HG02938 (cell line): ENCODE data around the gene TLE2.

ENCODE experiments used
- ATAC-seq: cut with Tn5 transposase; IDR thresholded peaks from one replicate; pipeline ENCODE4 v1.9.1; 2021; ENCODE audit warnings: mild to moderate bottlenecking, moderate library complexity; ENCODE audit not compliant: unreplicated experiment

TLE2 gene

GRCh38 chr19:2963122-2963521, 66.0 kb downstream of the TLE2 start:
- ATAC-seq = no peak

- ATAC-seq = no peak
Measured at GRCh38 chr19:2962018-2962670, 66.9 kb downstream of the TLE2 start.

DNA sequence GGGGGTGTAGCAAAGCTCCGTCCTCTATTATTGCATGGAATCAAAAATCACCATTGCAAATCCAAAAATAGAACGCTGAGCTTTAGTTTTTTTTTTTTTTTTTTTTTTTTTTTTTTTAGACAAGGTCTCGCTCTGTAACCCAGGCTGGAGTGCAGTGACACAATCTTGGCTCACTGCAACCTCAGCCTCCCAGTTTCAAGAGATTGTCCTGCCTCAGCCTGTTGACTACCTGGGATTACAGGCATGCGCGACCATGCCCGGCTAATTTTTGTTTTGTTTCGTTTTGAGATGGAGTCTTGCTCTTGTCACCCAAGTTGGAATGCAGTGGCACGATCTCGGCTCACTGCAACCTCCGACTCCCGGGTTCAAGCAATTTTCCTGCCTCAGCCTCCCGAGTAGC, 69.0 kb downstream of the TLE2 start:
- ATAC-seq = no peak

GRCh38 chr19:2957160-2957559, 71.9 kb downstream of the TLE2 start:
- no peak for ATAC-seq

DNA sequence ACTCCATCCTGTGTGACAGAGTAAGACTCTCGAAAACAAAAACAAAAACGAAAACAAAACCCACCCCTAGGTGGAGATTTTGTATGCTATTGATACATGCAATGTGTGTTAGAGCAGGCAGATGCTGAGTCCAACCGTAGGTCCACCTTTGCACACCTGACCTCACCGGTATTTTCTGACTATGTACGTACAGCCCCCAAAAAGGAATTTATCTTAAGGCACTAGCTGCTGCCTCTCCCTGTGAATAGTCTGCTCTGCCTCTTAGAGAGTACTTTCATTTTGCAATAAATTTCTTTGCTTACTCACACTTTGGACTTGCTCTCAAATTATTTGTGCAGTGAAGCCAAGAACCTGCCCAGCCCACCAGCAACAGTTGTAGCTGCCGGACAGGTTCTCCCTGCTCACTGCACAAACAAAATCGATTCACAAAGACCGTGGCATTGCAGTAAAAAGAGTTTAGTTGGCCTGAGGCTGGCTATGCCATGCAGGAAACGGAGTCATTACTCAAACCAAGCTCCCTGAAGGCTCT, 76.1 kb downstream of the TLE2 start:
- ATAC-seq = no peak

DNA sequence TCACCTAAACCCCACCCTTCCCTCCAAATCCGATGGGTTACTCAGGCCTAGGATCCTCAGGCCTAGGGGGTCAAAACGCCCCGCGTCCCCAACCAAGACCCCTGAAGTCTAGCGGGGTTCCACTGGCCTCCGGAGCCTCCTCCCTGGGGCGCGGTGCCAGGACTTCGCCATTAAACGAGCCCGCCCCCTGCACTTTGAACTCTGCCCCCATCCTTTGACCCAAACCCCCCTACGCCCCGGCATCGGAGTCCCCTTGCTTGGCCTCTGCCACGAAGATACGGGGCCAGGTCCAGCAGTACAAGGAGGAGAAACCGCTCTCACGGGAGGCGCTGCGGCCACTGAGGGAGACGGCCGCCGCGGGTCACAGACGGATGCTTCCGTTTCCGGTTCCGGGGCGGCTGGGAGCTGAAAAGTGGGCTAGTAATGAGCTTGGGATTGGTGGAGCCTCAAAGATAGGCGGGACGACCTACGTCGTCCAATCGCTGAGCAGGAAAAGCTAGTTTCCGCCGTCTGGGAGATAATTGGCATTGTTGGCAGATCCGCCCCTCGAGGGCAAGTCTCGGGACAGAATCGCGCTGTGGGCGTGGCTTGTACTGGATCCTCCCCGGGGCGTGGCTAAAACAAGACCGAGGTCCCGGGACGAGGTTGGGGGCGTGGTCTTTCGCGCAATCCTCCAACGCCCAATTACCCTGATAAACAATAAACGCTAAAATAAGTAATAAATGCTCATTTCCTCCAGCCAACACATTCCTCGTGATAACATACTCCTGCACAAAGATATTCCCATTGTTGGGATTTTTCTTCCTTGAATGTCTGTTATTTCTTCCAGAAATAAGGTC, 78.6 kb downstream of the TLE2 start:
- ATAC-seq = peak; percentile 93

DNA sequence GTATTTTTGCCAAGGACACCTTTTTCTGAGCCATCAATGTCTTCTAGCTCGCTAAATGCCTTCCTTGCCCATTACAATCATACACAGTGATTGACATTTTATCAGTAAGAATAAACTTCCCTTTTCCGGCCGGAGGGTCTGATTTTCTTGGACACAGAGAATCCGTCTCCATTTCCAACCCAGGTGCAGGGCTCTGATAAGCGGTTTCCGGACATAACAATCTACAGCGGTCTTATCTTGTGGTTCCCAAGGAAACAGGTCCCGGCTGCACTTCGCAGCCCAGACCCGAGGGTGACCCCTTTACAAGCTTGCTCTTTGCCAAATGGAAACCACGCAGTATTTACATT, 79.2 kb downstream of the TLE2 start:
- peak; percentile 1 for ATAC-seq
